ENCODE data around the gene CDHR5.

CDHR5 gene

GRCh38 chr11:625636-626268 is 997 bp upstream of the CDHR5 start:
- Histone ChIP-seq H3K27me3 (ENCODE audit: low read length) (no peaks in the 10 kb centered on the region), H3K9me2 (replicated peaks; ENCODE audit: insufficient read depth, low read length) (no peaks in the 10 kb centered on the region), H3K9me3 (ENCODE audit: insufficient read depth, low read length) (no peaks in the 10 kb centered on the region), H3K9ac (ENCODE audit: low read length) (no peak overlapping the region), H3F3A (ENCODE audit: insufficient read depth) (0 out of 2 replicates have a peak, but pooled peaks cover 12% of the 10 kb centered on the region), H3K4me3 (ENCODE audit: insufficient read depth, low read length, poor library complexity, severe bottlenecking) (no peak overlapping the region), H3K79me2 (ENCODE audit: insufficient read depth, low read length) (no peaks in the 10 kb centered on the region), H2AFZ (ENCODE audit: low read depth, low read length, severe bottlenecking) (no peak overlapping the region), H3K27ac (ENCODE audit: low read depth, low read length) (no peak overlapping the region), H3K4me2 (ENCODE audit: low read depth, low read length, poor library complexity, severe bottlenecking) (no peak overlapping the region), H4K20me1 (ENCODE audit: low read depth, low read length) (no peaks in the 10 kb centered on the region), H3K36me3 (ENCODE audit: low read length) (no peaks in the 10 kb centered on the region)
- TF ChIP-seq CTCF (IDR thresholded peaks at IDR 0.05; ENCODE audit: insufficient read depth, low read length, poor library complexity, severe bottlenecking) (no peak), EZH2phosphoT487 (conservative IDR thresholded peaks at IDR 0.05; ENCODE audit: low read length) (no peak)

DNA sequence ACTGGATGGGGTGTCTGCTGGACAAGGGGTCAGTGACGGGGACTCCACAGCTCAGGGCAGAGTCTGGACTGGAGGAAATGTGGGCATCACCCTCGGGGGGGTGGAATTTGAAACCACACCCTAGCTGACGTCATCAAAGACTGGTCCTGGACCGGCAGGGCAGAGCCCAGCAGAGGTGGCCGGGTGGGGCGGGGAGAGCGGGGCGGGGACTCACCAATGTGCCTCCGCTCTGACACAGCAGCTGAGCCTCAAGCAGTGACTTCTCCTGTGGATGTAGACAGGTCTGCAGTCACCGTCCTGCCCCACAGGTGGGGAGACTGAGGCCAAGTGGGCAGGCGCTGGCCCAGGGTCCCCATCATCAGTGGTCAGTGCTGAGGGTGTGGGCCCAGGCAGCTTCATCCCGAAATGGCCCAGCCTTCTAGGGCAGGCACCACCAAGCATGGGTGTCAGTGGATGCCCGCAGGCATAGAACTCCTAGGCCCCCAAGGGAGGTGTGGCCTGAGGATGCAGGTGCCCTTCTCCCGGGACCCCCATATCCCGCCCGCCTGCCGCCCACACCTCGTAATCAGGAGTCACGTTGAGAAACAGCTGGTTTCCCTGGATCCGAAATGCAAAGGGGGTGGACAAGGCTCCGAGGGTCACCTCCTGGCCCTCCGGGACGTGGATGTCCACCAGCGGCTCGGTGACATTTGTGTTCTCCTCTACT is 603 bp downstream of the CDHR5 start:
- Histone ChIP-seq H3K4me2 (ENCODE audit: low read depth, low read length, poor library complexity, severe bottlenecking) (no peak overlapping the region), H3K9me3 (ENCODE audit: insufficient read depth, low read length) (no peaks in the 10 kb centered on the region), H3K9me2 (replicated peaks; ENCODE audit: insufficient read depth, low read length) (no peaks in the 10 kb centered on the region), H3K27ac (ENCODE audit: low read depth, low read length) (no peak overlapping the region), H2AFZ (ENCODE audit: low read depth, low read length, severe bottlenecking) (no peak overlapping the region), H3K4me3 (ENCODE audit: insufficient read depth, low read length, poor library complexity, severe bottlenecking) (no peak overlapping the region), H3K9ac (ENCODE audit: low read length) (no peak overlapping the region), H4K20me1 (ENCODE audit: low read depth, low read length) (no peaks in the 10 kb centered on the region), H3K27me3 (ENCODE audit: low read length) (no peaks in the 10 kb centered on the region), H3F3A (ENCODE audit: insufficient read depth) (0 out of 2 replicates have a peak, but pooled peaks cover 12% of the 10 kb centered on the region), H3K36me3 (ENCODE audit: low read length) (no peaks in the 10 kb centered on the region), H3K79me2 (ENCODE audit: insufficient read depth, low read length) (no peaks in the 10 kb centered on the region)
- TF ChIP-seq EZH2phosphoT487 (conservative IDR thresholded peaks at IDR 0.05; ENCODE audit: low read length) = no peak
- no peak for TF ChIP-seq CTCF (IDR thresholded peaks at IDR 0.05; ENCODE audit: insufficient read depth, low read length, poor library complexity, severe bottlenecking)

GRCh38 chr11:623349-623869 is 1.3 kb downstream of the CDHR5 start:
- H2AFZ ChIP-seq (ENCODE audit: low read depth, low read length, severe bottlenecking) = no peak overlapping the region
- no peaks in the 10 kb centered on the region for H3K9me2 ChIP-seq (replicated peaks; ENCODE audit: insufficient read depth, low read length)
- H3K4me3 ChIP-seq (ENCODE audit: insufficient read depth, low read length, poor library complexity, severe bottlenecking) = no peak overlapping the region
- no peaks in the 10 kb centered on the region for H4K20me1 ChIP-seq (ENCODE audit: low read depth, low read length)
- no peaks in the 10 kb centered on the region for H3K27me3 ChIP-seq (ENCODE audit: low read length)
- no peak overlapping the region for H3K9ac ChIP-seq (ENCODE audit: low read length)
- no peaks in the 10 kb centered on the region for H3K36me3 ChIP-seq (ENCODE audit: low read length)
- H3K9me3 ChIP-seq (ENCODE audit: insufficient read depth, low read length) = no peaks in the 10 kb centered on the region
- no peaks in the 10 kb centered on the region for H3K79me2 ChIP-seq (ENCODE audit: insufficient read depth, low read length)
- H3K4me2 ChIP-seq (ENCODE audit: low read depth, low read length, poor library complexity, severe bottlenecking) = no peak overlapping the region
- 0 out of 2 replicates have a peak, but pooled peaks cover 6% of the 10 kb centered on the region for H3F3A ChIP-seq (ENCODE audit: insufficient read depth)
- TF ChIP-seq CTCF (IDR thresholded peaks at IDR 0.05; ENCODE audit: insufficient read depth, low read length, poor library complexity, severe bottlenecking) (no peak), EZH2phosphoT487 (conservative IDR thresholded peaks at IDR 0.05; ENCODE audit: low read length) (no peak)
- H3K27ac ChIP-seq (ENCODE audit: low read depth, low read length) = no peak overlapping the region

Data from SU-DHL-6 (cell line).